HG02852 (cell line): ENCODE data around the gene PKD2.
"Not testable (repeated sequence)": the region's sequence is repeated elsewhere in the genome, so short reads cannot be mapped to it uniquely, and the experiment has no call there.

ENCODE experiments used
- ATAC-seq: cut with Tn5 transposase; IDR thresholded peaks from one replicate; pipeline ENCODE4 v1.9.1; 2021; ENCODE audit warnings: mild to moderate bottlenecking, moderate library complexity; ENCODE audit not compliant: unreplicated experiment

Gene PKD2

DNA sequence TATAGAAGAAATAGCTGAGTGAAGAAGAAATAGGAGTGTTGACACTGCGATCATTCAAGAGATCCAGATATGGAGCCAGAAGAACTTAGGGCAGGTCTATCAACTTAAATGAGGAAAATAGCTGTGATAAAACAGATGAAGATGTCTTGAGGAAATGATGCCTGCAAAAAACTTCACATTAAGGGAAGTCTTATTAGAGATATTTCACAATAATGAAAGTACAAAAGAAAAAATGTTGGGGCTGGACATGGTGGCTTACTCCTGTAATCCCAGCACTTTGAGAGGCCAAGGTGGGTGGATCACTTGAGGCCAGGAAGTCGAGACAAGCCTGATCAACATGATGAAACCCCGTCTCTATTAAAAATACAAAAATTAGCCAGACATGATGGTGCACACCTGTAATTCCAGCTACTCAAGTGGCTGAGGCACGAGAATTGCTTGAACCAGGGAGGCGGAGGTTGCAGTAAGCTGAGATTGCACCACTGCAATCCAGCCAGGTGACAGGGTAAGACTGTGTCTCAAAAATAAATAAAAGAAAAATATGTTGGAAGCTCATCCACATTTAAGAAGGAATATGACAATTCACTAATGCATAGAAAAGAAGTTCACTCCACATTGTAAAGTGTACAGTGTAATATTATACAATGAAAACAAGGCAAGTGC is 56.3 kb downstream of the PKD2 start:
- ATAC-seq: no peak

- ATAC-seq: no peak
These were observed 57.0 kb downstream of the PKD2 start for GRCh38 chr4:88064410-88064809.

- no peak for ATAC-seq
These were observed 62.6 kb downstream of the PKD2 start for GRCh38 chr4:88070031-88070430.

DNA sequence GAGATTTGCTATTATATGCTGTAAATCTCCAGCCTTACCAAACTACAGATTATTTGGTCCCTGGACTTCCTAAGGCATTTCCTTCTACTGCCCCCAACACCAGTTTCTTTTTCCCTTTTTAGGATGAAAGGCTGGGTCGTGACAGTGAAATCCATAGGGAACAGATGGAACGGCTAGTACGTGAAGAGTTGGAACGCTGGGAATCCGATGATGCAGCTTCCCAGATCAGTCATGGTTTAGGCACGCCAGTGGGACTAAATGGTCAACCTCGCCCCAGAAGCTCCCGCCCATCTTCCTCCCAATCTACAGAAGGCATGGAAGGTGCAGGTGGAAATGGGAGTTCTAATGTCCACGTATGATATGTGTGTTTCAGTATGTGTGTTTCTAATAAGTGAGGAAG is 67.9 kb downstream of the PKD2 start:
- ATAC-seq: no peak

DNA sequence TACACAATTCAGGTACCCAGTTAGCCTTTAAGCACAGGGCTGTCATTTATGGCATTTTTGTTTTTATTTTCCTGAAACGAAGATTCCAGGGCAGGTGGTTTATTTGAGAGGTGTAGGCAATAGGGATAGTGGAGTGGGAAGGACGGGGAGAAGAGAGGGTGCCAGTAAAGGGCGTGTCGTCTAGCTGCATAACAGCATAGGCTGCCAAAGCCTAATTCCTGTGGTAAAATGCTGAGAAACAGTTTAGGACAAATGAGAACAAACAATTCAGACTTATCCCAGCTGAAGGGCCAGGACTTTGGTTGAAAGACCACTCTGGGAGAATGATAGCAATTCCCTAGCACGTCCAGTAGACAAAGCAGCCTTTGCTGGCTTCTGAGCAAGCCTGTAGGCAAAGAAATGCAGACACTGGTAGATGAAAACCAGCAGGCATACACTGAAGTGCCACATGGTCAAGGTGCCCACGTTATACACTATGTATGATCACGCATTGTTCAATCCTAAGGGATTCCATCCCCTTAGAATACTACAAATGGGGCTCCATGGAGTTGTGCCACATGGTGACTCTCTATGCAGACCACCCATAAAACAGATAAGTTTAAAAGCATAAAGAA is 70.6 kb downstream of the PKD2 start:
- no peak for ATAC-seq

GRCh38 chr4:88078579-88078978 is 71.1 kb downstream of the PKD2 start:
- ATAC-seq: no peak

DNA sequence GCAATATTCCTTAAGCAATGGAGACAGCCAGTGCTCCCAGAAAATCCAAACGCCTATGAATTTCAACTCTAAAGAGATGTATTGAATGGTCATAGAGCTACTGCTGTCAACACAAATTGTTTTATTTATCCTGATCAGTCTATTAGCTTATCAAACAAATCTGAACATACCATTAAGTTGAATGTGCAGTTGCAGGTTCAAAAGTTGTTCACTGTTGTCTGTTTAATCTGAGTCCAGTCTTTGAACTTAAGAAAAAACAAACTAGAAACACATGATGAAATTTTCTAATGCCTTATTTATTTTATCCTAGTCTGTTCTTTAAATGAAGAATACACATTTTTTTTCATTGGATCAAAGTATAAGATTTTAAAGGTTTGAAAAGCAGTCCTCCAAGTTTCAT is 73.2 kb downstream of the PKD2 start:
- ATAC-seq: no peak

- ATAC-seq: no peak
These were observed 79.6 kb downstream of the PKD2 start for GRCh38 chr4:88087004-88087403.

DNA sequence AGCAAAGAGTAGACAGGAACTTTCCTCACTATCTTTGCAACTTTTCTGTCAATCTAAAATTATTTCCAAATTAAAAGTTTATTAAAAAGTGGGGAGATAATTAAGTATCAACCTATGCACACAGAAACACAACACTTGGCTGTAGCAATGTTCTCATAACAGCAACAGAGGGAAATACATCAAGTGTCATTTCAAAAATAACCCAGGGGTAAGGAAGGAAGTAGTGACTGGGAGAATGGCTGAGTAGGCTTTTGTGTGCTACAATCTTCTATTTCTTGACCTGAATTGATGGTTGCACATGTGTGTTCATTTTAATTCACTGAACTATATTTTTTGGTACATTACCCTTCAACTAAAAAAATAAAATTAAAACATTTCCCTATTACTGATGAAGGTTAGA is 83.5 kb downstream of the PKD2 start:
- no peak for ATAC-seq

DNA sequence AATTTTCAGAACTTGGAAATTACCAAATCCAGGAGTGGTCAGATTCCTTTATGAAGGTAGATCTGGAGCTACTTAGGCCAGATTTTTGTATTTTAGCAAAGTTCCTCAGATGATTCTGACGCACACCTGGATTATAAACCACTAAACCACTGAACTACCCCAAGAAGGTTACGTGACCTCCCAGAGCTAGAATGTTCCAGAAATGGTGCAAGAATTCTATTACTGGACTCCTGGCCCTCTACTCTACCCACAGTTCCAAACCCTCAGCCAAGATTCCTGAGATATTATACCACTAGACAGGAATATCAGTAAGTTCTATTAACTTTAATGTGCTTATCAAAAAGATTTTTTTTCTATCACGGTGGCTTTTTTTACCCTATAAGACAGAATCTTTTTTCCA is 83.9 kb downstream of the PKD2 start:
- no peak for ATAC-seq

GRCh38 chr4:88093874-88094273 is 86.4 kb downstream of the PKD2 start:
- no peak for ATAC-seq

GRCh38 chr4:88097301-88097700 is 89.9 kb downstream of the PKD2 start:
- ATAC-seq: no peak

DNA sequence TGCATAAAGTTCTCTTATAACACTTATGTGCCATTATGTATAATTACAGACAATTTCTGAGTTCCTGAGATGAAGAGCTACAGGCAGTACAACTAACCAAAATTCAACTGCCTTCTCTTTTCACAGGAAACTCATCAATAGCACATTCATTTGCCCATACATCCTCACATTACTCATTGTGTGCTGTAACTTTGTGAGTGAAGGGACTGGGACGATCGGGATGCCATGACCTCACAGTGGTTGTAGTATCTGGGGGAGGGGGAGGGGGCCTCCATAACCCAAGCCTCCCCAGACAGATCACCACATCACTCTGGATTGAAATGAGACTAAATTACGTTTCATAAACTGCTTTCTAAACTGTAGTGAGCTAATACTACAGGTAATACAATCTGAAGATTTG is 90.3 kb downstream of the PKD2 start:
- ATAC-seq: no peak

DNA sequence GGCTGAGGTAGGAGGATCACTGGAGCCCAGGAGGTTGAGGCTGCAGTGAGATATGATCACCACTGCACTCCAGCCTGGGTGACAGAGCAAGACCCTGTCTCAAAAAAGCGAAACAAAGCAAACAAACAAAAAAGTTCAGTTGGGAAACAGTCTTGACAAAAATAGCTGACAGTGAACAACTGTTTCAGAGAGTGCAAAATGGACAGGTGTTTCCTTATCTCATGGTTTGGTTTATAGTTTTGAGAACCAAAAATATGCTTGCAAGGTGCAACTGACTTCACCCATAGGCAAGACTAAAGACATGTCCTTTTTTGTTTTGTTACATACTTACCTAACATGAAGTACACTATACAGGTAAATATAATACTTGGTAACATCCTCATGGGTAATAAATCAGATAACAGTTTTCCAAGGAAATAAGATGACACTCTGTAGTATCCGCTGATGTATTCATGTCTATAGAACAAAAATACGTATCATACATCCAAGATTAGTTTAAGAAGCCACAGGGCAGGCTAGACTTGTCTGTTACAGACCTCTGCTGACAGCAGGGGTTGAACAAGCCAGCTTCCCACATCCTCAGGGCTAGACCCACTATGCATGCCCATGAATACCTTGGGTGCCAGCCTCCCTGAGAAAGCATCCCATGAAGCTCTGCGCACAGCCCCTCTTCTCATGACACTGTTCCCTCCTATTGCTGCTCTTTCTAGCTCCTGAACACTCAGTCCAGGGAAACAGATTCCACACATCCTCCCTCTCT is 91.7 kb downstream of the PKD2 start:
- ATAC-seq: no peak

GRCh38 chr4:88101165-88101564 is 93.7 kb downstream of the PKD2 start:
- ATAC-seq: no peak

GRCh38 chr4:88102026-88102425 is 94.6 kb downstream of the PKD2 start:
- ATAC-seq: no peak

DNA sequence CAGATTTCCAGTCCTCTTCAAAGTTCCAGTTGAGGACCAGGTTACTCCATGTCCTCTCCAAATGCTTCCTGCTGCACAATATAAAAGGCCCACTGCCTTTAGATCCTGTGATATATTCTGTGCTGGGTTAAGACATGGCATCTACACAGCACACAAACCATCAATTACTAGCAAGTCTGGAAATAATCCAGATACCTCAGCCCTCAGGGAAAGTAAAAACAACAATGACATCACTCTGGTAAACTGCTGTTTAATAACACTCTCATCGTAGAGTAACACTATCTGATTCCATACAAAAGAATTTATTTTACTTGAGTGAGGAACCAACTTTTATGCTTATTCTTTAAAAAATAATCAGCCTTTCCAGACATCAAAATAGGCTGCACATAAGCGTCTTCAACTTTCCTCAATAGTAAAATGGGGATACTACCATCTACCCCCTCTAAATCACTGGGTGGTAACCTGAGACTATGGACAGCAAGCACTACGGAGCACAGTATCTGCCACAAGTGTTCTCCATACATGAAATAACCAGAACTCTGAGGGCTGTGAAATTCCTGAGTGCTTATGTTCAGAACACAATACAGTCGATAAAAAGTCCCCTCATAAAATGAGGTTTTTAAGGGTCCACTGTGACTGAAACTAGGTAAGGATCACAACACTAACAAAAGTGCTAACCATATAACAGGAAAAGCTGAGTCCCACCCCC is 97.6 kb downstream of the PKD2 start:
- ATAC-seq: no peak

DNA sequence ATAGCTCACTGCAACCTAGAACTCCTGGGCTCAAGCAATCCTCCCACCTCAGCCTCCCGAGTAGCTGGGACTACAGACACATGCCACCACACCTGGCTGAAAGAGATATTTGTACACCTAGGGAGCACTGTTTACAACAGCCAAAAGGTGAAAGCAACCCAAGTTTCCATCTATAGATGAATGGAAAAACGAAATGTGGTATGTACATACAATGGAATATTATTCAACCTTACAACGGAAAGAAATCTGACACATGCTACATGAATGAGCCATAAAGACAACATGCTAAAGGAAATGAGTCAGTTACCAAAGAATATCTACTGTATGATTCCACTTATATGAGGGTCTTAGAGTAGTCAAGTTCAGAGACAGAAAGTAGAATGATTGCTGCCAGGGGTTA is 98.8 kb downstream of the PKD2 start:
- ATAC-seq: no peak

DNA sequence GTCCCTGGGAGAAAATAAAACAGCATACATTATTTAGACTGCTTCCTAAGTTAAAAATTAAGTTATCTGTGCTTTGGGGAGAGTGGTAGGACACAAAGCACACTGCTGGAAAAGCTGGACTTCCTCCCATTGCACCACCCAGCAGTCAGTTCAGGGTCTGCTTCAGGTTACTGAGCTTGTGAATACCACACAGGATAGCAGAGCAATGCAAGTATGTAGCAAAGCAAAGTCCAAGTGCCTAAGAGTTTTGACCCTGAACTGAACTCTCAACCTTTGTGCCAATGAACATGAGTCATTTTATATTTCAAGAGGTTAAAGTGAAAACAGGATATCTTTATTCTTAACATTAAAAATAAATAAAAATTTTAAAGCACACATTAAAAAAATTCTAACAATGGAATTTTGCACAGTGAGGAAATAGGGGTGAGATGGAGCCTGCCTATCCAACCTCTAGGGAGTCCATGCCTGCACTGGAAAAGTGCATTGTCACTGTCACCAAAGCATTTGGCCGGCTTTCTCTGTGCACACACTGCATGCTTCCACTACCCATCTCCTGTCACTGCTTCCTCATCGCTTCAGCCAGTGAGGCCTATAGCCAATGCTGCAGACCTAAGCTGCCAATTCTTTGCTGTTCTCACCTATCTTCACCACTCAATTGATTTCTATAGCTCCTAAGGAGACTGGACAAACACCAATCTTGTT is 100.1 kb downstream of the PKD2 start:
- no peak for ATAC-seq

DNA sequence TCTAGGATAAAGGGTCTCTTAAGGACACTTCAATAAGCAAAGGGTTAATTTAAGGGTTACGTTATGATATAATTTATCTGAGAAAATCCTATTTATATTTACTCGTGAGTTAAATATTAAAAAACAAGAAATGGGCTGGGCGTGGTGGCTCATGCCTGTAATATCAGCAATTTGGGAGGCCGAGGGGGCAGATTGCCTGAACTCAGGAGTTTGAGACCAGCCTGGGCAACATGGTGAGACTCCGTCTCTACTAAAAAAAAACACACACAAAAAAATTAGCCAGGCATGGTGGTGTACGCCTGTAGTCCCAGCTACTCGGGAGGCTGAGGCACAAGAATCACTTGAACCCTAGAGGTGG is 100.7 kb downstream of the PKD2 start:
- ATAC-seq: not testable (repeated sequence)

DNA sequence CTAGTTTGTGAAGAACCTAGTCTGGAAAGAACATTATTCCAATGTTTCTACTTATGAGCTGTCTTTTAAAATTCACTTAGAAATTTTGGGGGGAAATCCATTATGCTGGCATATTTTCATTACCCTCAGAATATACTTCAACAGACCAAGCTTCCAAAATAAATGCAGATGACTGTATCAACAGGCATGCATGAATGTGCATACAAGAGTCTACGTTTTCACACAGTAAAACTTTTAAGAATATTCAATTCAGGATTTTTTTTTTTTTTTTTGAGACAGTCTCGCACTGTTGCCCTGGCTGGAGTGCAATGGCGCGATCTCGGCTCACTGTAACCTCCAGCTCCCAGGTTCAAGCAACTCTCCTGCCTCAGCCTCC is 101.3 kb downstream of the PKD2 start:
- ATAC-seq: no peak
